Endothelial cell of umbilical vein (primary cell): ENCODE data around the gene SLC26A2. TPM values are rescaled to one million over a fixed set of nuclear protein-coding genes. Genes with fewer than 3 reads are reported as not detected.

Source experiments
- BruUV-seq: library from RNA; stranded (reverse); fragments of 400-500 nt; replicated peaks from 2 replicates; lab custom pipeline; 2021; lab: Mats Ljungman, UMichigan
- CTCF ChIA-PET: fragments of 300-600, 350-600 bp; sonication (Branson Sonifier 250); formaldehyde crosslinking; loops from one replicate; lab custom pipeline; 2021; ENCODE audit warnings: antibody characterized with exemption, inconsistent platforms; lab: Charles Lee
- POLR2A ChIA-PET: fragments of 300-600, 350-600 bp; sonication (Branson Sonifier 250); formaldehyde crosslinking; loops from one replicate; lab custom pipeline; 2021; ENCODE audit warnings: antibody characterized with exemption, inconsistent platforms; lab: Charles Lee
- DNase-seq: peaks from one replicate; pipeline ENCODE4 v3.0.0-alpha.2; 2011; ENCODE audit warnings: low read depth, low spot score
- FAIRE-seq: peaks from 2 replicates; lab custom pipeline; 2011; peaks lifted over from hg19 to GRCh38; lab: Jason Lieb, UNC
- H2AFZ ChIP-seq: 2 replicates; pipeline ENCODE4 v1.6.0; 2012; ENCODE audit warnings: low read depth, low read length, control low read depth, inconsistent platforms
- H3K27ac ChIP-seq: 2 replicates; pipeline ENCODE4 v1.5.1; 2011; ENCODE audit warnings: low read depth, mild to moderate bottlenecking, control low read depth, low read length, moderate library complexity; ENCODE audit not compliant: insufficient read depth
- H3K27me3 ChIP-seq, 2 experiments: 2 replicates each; pipeline versions ENCODE4 v1.6.0 to v1.6.1; 2011; ENCODE audit warnings: low read length in 2 of 2, mixed read lengths in 1 of 2; ENCODE audit not compliant: control insufficient read depth in 2 of 2, insufficient read depth in 2 of 2
- H3K36me3 ChIP-seq, 2 experiments: 2 replicates in 1 of 2; 3 replicates in 1 of 2; pipeline ENCODE4 v1.5.1; 2011; ENCODE audit warnings: low read length in 2 of 2, mild to moderate bottlenecking in 1 of 2, moderate library complexity in 1 of 2; ENCODE audit not compliant: control insufficient read depth in 2 of 2, insufficient read depth in 2 of 2; ENCODE audit errors: extremely low read depth in 1 of 2
- H3K4me1 ChIP-seq: 3 replicates; pipeline ENCODE4 v1.5.1; 2011; ENCODE audit warnings: mild to moderate bottlenecking, low read length; ENCODE audit not compliant: control insufficient read depth, insufficient read depth; ENCODE audit errors: extremely low read depth
- H3K4me2 ChIP-seq: 2 replicates; pipeline ENCODE4 v1.6.1; 2011; ENCODE audit warnings: low read length, control low read depth, mixed read lengths; ENCODE audit not compliant: insufficient read depth
- H3K4me3 ChIP-seq, 3 experiments: fragments of 200-600 bp in 1 of 3; sonication (generic), shearing (Covaris generic) in 1 of 3; replicated peaks in 1 of 3; 2 replicates each; pipeline ENCODE4 v1.5.1; 2011 to 2016; ENCODE audit warnings: control low read depth in 3 of 3, low read length in 3 of 3, mild to moderate bottlenecking in 2 of 3, inconsistent platforms in 1 of 3, low read depth in 1 of 3, moderate library complexity in 1 of 3; ENCODE audit not compliant: insufficient read depth in 1 of 3
- H3K79me2 ChIP-seq: 2 replicates; pipeline ENCODE4 v1.6.0; 2012; ENCODE audit warnings: low read length, inconsistent platforms; ENCODE audit not compliant: control insufficient read depth, insufficient read depth
- H3K9ac ChIP-seq: replicated peaks from 2 replicates; pipeline ENCODE3; 2011; ENCODE audit warnings: low read length, control low read depth; ENCODE audit not compliant: insufficient read depth; ENCODE audit errors: extremely low read depth
- H3K9me1 ChIP-seq: replicated peaks from 3 replicates; pipeline ENCODE4 v1.6.0; 2011; ENCODE audit warnings: mild to moderate bottlenecking, low read length; ENCODE audit not compliant: control insufficient read depth, insufficient read depth; ENCODE audit errors: extremely low read depth
- H3K9me3 ChIP-seq: replicated peaks from 2 replicates; pipeline ENCODE4 v1.5.1; 2012; ENCODE audit warnings: low read length, inconsistent platforms; ENCODE audit not compliant: control insufficient read depth, insufficient read depth
- H4K20me1 ChIP-seq: replicated peaks from 2 replicates; pipeline ENCODE3; 2011; ENCODE audit warnings: mild to moderate bottlenecking, low read length; ENCODE audit not compliant: control insufficient read depth, insufficient read depth; ENCODE audit errors: extremely low read depth
- CTCF ChIP-seq, 2 donors: IDR thresholded peaks; 1 replicate in 1 of 2; 2 replicates in 1 of 2; pipeline ENCODE4 v1.5.1; 2011; ENCODE audit warnings: low read length in 2 of 2, mild to moderate bottlenecking in 2 of 2, moderate library complexity in 2 of 2, control low read depth in 1 of 2, inconsistent platforms in 1 of 2, low read depth in 1 of 2; ENCODE audit not compliant: insufficient read depth in 1 of 2; ENCODE audit errors: extremely low read depth in 1 of 2
- EZH2 ChIP-seq: IDR thresholded peaks from 2 replicates; pipeline ENCODE4 v1.6.1; 2012; ENCODE audit warnings: borderline replicate concordance, low read depth, mild to moderate bottlenecking, moderate library complexity, low read length, inconsistent platforms; ENCODE audit not compliant: severe bottlenecking
- FOS ChIP-seq: IDR thresholded peaks from 2 replicates; pipeline ENCODE4 v1.6.1; 2011; ENCODE audit warnings: mild to moderate bottlenecking, low read length, moderate library complexity, borderline replicate concordance; ENCODE audit not compliant: insufficient read depth
- GATA2 ChIP-seq: IDR thresholded peaks from 2 replicates; pipeline ENCODE4 v1.7.0; 2011; ENCODE audit warnings: low read depth, mild to moderate bottlenecking, moderate library complexity, mixed read lengths, low read length; ENCODE audit not compliant: insufficient read length, insufficient read depth
- JUN ChIP-seq: IDR thresholded peaks from 2 replicates; pipeline ENCODE4 v1.6.1; 2011; ENCODE audit warnings: borderline replicate concordance, low read depth; ENCODE audit not compliant: insufficient read length, insufficient read depth
- MYC ChIP-seq: IDR thresholded peaks from one replicate; pipeline ENCODE4 v1.6.1; 2011; ENCODE audit warnings: mild to moderate bottlenecking, low read depth, low read length
- POLR2A ChIP-seq: IDR thresholded peaks from 2 replicates; pipeline ENCODE4 v1.6.1; 2012; ENCODE audit warnings: low read depth, mild to moderate bottlenecking, control low read depth, low read length
- POLR2AphosphoS5 ChIP-seq: IDR thresholded peaks from 2 replicates; pipeline ENCODE4 v1.6.1; 2012; ENCODE audit warnings: low read depth, mild to moderate bottlenecking, control low read depth, low read length, moderate library complexity; ENCODE audit not compliant: insufficient read depth
- dilution Hi-C: fragments of 300-500 bp; cut with MboI; formaldehyde crosslinking; loops from one replicate; pipeline ENCODE4 v1.15.0; 2019; ENCODE audit warnings: low sequenced_read_pairs; ENCODE audit not compliant: extremely low pct_ligation_motif_present
- intact Hi-C: fragments of 100-400 bp; cut with micrococcal nuclease; formaldehyde crosslinking; loops from one replicate; pipeline ENCODE4 v1.10.0; 2022
- polyA plus RNA-seq, 4 experiments: library from polyadenylated mRNA; depleted of rRNA in 3 of 4; stranded (reverse) in 3 of 4; unstranded in 1 of 4; fragments of >200 nt; gene quantifications; 2 replicates each; pipeline versions ENCODE4 v1.2.1 to v1.2.3, GENCODE V29; 2011 to 2012; ENCODE audit warnings: missing spikeins in 1 of 4
- total RNA-seq: library from RNA; stranded (reverse); gene quantifications from 2 replicates; pipeline ENCODE4 v1.2.3, GENCODE V29; 2021
- TF ChIP-seq, protein P1 (sequence below): IDR thresholded peaks from 2 replicates; pipeline ENCODE4 v1.6.1; 2011; ENCODE audit not compliant: insufficient read depth, insufficient read length

SLC26A2 gene
- total and polyA plus RNA-seq, 2 donors (not counting 3 experiments of a cell fraction or from before 2014, with no cell fraction given): 5.9 to 16.8 TPM

DNA sequence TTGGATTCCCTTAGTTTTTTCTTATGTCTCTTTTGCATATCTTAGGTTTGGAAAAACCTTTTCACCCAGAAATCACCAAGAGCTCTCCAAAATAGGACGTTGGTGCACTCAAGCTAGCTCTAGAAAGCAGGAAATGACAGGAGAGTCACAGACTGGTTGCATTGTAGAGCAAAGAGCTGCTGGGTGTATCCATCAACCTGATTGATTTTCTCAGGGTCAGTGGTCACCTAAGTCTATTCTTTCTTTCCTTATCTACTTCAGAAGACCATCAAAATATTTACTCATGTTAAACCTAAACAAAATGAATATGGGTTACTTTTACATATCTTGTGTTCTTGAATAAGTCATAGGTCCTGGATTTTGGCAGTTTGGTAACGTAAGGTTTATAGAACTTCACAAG, 14.9 kb downstream of the SLC26A2 start:
- no peak for FAIRE-seq
- Histone ChIP-seq H3K36me3 (peaks cover 2% of the 10 kb centered on the region in 2 experiments), H3K9ac (no peak overlapping the region), H3K27ac (no peak overlapping the region), H3K9me3 (no peaks in the 10 kb centered on the region), H3K79me2 (no peaks in the 10 kb centered on the region), H2AFZ (no peak overlapping the region), H4K20me1 (no peaks in the 10 kb centered on the region), H3K9me1 (no peaks in the 10 kb centered on the region), H3K4me2 (no peak overlapping the region), H3K4me3 (no peak overlapping the region), H3K4me1 (no peaks in the 10 kb centered on the region), H3K27me3 (no peaks in the 10 kb centered on the region)
- intact Hi-C loops: no loop called here
- no peak for DNase-seq
- TF ChIP-seq POLR2A (no peak), EZH2 (no peak), POLR2AphosphoS5 (no peak), MYC (no peak), GATA2 (no peak), CTCF (IDR thresholded peaks at IDR 0.05; ENCODE audit: extremely low read depth in 1 of 2, insufficient read depth in 1 of 2, low read depth in 1 of 2, low read length in 2 of 2) (no peak), JUN (no peak), FOS (no peak)
- TF ChIP-seq, protein P1, sequence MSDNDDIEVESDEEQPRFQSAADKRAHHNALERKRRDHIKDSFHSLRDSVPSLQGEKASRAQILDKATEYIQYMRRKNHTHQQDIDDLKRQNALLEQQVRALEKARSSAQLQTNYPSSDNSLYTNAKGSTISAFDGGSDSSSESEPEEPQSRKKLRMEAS: no peak
- ChIA-PET CTCF (interaction anchor here (1.0 to 2.7 kb wide), 7 partner anchors 8 to 147 kb away, joined by 3 to 15 read pairs (median 3); no protein-coding TSS in a partner anchor), POLR2A (no interaction called here)
- dilution Hi-C loops: no loop called here
- BruUV-seq: no TSS peak
